Thyroid gland (tissue), 4 donors: ENCODE results near the gene MRPL23. TPM values are rescaled to one million over a fixed set of nuclear protein-coding genes. Genes with fewer than 3 reads are reported as not detected.

Source experiments
- DNase-seq, 2 donors: peaks; one replicate each; pipeline ENCODE4 v3.0.0-alpha.2; 2019
- H3K27ac ChIP-seq, 3 donors: fragments of 200-600 bp; sonication (generic); 1 replicate in 2 of 3; 2 replicates in 1 of 3; pipeline ENCODE4 v1.5.1; 2016 to 2019; ENCODE audit warnings: mild to moderate bottlenecking in 1 of 3, moderate library complexity in 1 of 3
- H3K27me3 ChIP-seq: fragments of 200-600 bp; sonication (generic); one replicate; pipeline ENCODE4 v1.5.1; 2019
- H3K36me3 ChIP-seq, 2 donors: fragments of 200-600 bp; sonication (generic); one replicate each; pipeline ENCODE4 v1.5.1; 2016 to 2019
- H3K4me1 ChIP-seq, 2 donors: fragments of 200-600 bp; sonication (generic); one replicate each; pipeline ENCODE4 v1.5.1; 2017 to 2019
- H3K4me3 ChIP-seq, 3 donors: fragments of 200-600 bp; sonication (generic); replicated peaks in 1 of 3; 1 replicate in 2 of 3; 2 replicates in 1 of 3; pipeline ENCODE4 v1.5.1; 2016; ENCODE audit warnings: mild to moderate bottlenecking in 1 of 3
- H3K9me3 ChIP-seq: fragments of 200-600 bp; sonication (generic); one replicate; pipeline ENCODE4 v1.5.1; 2017
- CTCF ChIP-seq, 6 experiments: fragments of 200-600 bp in 3 of 6; fragments of 450-650 bp in 3 of 6; sonication (generic) in 3 of 6; IDR thresholded peaks; one replicate each; pipeline ENCODE4 v1.5.1; 2016 to 2019; ENCODE audit warnings: antibody characterized with exemption in 6 of 6, mild to moderate bottlenecking in 2 of 6, inconsistent platforms in 1 of 6, moderate library complexity in 1 of 6
- POLR2A ChIP-seq, 2 donors: fragments of 450-650 bp; IDR thresholded peaks; one replicate each; pipeline ENCODE4 v1.6.1; 2017; ENCODE audit warnings: antibody characterized with exemption in 2 of 2, mild to moderate bottlenecking in 2 of 2, moderate library complexity in 1 of 2
- WGBS, 2 donors: methylation state at CpG; one replicate each; pipeline ENCODE4 v1.1.5; 2017; 5-methylcytosine and 5-hydroxymethylcytosine counted together
- intact Hi-C: fragments of 100-400 bp; cut with DNase I; formaldehyde crosslinking; loops from one replicate; pipeline ENCODE4 v1.15.1; 2023
- total RNA-seq, 4 donors: library from RNA; depleted of rRNA; stranded (reverse); fragments of >200 nt; gene quantifications; one replicate each; pipeline ENCODE4 v1.2.3, GENCODE V29; 2016

The MRPL23 gene
- total RNA-seq, 4 donors from 2014 or later, result 86.9 to 241 (median 159) TPM

DNA sequence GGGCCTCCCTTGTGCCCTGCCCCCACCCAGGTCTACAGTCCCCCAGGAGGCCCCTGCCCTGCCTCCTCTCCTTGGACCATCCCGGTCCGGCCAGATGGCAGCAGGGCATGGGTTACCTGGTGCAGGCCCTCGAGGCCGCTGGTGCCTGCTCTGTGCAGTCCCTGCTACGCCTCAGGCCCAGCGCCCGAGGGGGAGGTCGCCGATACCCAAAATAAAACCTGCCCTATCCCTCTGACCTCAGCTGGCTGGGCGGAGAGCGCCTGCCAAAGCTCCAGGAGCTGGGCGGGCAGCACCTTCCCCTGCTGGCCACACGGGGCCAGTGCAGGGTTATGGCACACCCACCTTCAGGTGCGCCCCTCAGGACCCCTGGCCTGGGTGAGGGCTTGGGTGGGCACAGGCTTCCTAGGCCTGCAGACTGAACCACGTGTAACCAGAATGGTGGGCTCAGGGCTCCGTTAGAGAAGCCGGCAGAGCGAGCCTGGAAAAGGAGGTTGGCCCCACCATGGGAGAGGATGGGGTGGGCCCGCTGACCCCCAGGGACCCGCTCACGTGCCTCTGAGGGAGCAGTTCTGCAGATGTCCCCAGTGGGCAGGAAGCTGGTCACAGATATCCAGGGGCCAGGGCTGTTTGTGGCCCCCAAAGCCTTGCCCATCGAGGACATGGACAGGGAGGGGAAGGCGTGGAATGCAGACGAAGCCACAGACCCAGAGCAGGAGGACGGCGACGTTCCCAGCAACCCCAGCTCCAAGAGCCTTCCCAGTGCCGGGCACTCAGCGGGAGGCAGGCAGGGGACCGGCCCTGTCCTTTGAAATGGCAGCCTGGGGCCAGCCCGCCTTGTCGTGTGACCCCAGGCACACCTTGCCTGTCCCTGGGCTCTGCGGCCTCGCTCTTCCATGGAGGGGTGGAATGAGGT lies 29.4 kb upstream of the MRPL23 start:
- intact Hi-C loops, result no loop called here
- Histone ChIP-seq H3K27ac (no peak overlapping the region), H3K9me3 (no peaks in the 10 kb centered on the region), H3K4me1 (no peaks in the 10 kb centered on the region), H3K36me3 (no peaks in the 10 kb centered on the region), H3K27me3 (no peaks in the 10 kb centered on the region), H3K4me3 (no peak overlapping the region)
- no peak for DNase-seq
- 76 to 77% methylated on average over 17 to 19 of the region's 34 CpGs for WGBS, 2 donors
- TF ChIP-seq CTCF (IDR thresholded peaks at IDR 0.05) (no peak), POLR2A (IDR thresholded peaks at IDR 0.05) (no peak)

GRCh38 chr11:1918436-1919315 lies 28.5 kb upstream of the MRPL23 start:
- Histone ChIP-seq H3K4me3 (no peak overlapping the region), H3K27ac (no peak overlapping the region), H3K36me3 (no peaks in the 10 kb centered on the region), H3K9me3 (no peaks in the 10 kb centered on the region), H3K27me3 (no peaks in the 10 kb centered on the region), H3K4me1 (no peaks in the 10 kb centered on the region)
- no peak for TF ChIP-seq POLR2A (IDR thresholded peaks at IDR 0.05)
- TF ChIP-seq CTCF (IDR thresholded peaks at IDR 0.05), result no peak
- WGBS, 2 donors, result 73 to 86% methylated on average over 10 to 17 of the region's 29 CpGs
- no peak for DNase-seq
- intact Hi-C loops, result no loop called here

DNA sequence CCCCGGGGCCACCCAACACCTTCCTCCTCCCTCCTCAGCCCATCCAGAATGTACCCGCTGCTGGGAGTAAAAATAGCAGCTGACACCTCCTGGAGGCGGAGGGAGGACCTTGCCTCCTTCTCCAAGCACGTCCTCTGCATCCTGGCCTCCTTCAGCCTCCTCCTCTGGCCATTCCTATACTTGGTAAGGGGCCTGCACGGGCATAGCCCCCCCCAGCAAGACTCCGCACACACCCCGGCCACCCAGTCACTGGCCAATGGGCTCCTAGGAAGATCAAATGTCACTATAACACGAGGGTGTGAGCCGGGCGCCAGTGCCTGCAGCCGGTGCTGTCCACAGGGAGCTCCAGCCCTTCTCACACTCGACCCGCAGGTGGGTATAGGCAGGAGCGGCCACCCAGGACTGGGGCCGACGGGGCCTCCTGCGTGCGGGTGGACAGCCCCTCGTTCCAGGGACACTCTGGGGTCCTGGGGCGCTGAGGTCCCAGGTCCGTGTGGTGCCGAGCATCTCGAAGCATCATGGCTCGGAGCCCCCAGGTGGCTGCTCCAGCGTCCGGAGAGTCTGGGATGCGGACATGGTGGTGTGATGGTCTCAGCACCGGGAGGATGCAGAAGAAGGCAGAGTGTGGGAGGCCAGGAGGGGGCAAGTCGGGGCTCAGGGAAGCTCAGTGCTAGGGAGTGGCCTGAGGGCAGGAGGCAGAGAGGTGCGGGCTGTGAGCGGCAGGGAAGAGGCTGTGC lies 27.6 kb upstream of the MRPL23 start, which contains the start of gene TNNT3:
TNNT3 (plus strand) TSS at position 313 of the 737 bp plus-strand sequence. CDS start 3,172 bp downstream, outside the sequence.
- Histone ChIP-seq H3K27me3 (no peaks in the 10 kb centered on the region), H3K4me1 (peaks cover 4 to 7% of the 10 kb centered on the region in 2 donors), H3K36me3 (no peaks in the 10 kb centered on the region), H3K9me3 (no peaks in the 10 kb centered on the region), H3K27ac (no peak within 1 kb of the TSS), H3K4me3 (no peak within 1 kb of the TSS)
- WGBS, 2 donors, result 78 to 84% methylated on average over 17 to 26 of the region's 31 CpGs
- TF ChIP-seq POLR2A (IDR thresholded peaks at IDR 0.05) (no peak), CTCF (IDR thresholded peaks at IDR 0.05) (no peak)
- no peak for DNase-seq
- intact Hi-C loops, result no loop called here

DNA sequence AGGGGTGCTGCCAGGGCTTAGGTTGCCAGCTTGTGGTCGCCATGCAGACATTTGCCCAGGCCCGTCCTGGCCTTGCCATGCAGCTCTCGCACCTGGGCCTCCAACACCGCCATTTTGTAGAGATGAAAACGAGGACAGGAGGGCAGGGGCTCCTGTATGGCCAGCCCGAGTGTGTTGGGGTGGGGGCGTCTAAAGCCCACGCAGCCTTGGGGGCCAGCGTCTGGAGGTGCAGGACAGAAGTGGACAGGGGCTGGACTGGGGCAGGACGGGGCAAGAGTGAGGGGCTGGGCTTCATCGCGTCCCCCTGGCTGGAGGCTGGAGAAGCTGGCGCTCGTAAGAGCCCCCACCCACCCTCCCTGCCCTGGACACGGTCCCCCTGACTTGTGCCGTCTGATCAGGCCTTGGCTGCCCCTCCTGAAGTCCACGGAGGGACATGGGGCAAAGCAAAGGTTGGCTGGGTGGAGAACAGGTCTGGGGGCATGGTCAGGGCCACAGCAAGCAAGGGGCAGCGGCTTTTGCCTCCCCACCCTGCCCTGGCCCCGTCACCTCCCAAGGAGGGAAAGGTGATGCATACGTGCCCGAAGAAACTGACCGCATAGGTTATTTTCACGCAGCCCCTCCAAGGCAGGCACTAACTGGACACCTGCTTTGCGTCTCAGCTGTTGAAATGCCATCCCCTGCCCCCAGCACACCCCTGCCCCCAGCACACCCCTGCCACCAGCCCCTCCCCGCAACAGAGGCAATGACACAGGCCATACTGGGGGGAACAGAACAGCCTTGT lies 26.8 kb upstream of the MRPL23 start:
- 91% methylated on average over 24 of the region's 25 CpGs for WGBS, 2 donors
- Histone ChIP-seq H3K27ac (no peak overlapping the region), H3K27me3 (no peaks in the 10 kb centered on the region), H3K36me3 (no peaks in the 10 kb centered on the region), H3K4me3 (no peak overlapping the region), H3K9me3 (no peaks in the 10 kb centered on the region), H3K4me1 (peaks cover 6 to 10% of the 10 kb centered on the region in 2 donors)
- TF ChIP-seq POLR2A (IDR thresholded peaks at IDR 0.05), result no peak
- no peak for TF ChIP-seq CTCF (IDR thresholded peaks at IDR 0.05)
- no peak for DNase-seq
- intact Hi-C loops, result no loop called here
